ENCODE data around the gene CBARP.

DNA sequence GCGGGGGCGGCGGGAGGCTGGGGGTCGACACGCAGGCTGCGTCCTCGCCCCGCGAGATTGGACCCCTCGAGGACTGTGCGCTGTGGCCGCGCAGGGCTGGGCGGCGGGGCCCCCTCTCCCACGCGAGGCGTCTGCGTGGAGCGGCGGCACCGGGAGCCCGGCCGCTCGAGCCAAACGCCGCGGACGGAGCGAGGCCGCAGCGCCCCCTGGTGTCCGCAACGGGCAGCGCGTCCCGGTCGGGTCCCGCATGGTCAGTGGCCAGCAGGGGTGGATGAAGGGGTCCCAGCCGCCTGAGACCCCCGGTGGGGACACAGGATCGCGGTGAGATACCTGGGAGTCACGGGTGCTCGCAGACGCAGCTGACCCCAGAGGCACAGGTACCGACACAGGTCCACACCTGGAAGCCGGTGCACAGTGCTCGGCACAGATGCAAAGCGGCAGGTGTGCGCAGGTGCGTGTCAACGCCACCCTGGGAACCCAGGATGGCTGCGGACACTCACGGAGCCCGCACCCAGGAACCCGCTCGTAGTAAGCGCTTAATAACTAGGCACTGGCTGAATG is 29.2 kb upstream of the CBARP start:
- TF ChIP-seq POLR2A (IDR thresholded peaks at IDR 0.05) (no peak), POLR2AphosphoS5 (IDR thresholded peaks at IDR 0.05; ENCODE audit: insufficient read depth in 1 of 2, low read depth in 1 of 2) (no peak)
- TF ChIP-seq, protein P1, sequence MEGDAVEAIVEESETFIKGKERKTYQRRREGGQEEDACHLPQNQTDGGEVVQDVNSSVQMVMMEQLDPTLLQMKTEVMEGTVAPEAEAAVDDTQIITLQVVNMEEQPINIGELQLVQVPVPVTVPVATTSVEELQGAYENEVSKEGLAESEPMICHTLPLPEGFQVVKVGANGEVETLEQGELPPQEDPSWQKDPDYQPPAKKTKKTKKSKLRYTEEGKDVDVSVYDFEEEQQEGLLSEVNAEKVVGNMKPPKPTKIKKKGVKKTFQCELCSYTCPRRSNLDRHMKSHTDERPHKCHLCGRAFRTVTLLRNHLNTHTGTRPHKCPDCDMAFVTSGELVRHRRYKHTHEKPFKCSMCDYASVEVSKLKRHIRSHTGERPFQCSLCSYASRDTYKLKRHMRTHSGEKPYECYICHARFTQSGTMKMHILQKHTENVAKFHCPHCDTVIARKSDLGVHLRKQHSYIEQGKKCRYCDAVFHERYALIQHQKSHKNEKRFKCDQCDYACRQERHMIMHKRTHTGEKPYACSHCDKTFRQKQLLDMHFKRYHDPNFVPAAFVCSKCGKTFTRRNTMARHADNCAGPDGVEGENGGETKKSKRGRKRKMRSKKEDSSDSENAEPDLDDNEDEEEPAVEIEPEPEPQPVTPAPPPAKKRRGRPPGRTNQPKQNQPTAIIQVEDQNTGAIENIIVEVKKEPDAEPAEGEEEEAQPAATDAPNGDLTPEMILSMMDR (IDR thresholded peaks at IDR 0.05): peak; percentile 98 to 99 (median 98)
